GM10847 (cell line): Measurements from ENCODE around the gene TNFRSF1A.

ENCODE experiments used
- POLR2A ChIP-seq: IDR thresholded peaks from 2 replicates; pipeline ENCODE4 v1.6.1; 2011; ENCODE audit not compliant: insufficient read length; ENCODE audit errors: extremely low read depth

TNFRSF1A gene

DNA sequence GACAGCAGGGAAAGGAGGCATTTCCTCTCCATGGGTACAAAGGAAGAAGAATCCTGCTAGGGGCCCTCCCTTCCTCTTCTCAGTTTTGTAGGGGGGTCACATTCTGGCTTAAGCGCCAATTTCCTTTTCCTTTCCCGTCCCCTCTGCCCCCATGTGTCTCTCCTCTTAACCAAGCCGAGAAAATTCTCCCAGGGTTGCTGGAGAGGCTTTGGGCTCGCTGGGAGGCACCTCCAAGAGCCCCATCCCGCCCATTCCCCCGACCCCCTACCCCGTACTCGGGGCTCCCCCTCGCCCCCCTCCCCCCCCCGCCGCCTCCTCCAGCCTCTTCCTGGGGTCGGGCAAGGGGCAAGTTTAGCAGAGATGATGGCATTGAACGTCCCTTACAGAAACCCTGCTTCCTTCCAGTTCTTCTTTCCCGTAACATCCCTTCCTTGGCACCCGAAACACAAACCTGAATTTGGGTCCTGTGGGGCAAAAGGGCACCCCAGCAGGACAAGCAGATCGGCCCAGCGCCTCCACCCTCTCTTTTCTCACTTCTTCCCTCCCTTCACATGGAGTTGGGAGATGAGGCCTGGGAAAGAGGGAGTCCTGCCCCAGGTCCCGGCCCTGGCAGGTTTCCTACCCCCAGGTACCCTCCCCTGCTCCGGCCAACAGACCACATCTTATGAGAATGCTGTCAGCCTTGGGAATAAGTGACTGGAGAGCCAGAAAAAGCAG, 17.7 kb downstream of the TNFRSF1A start:
- no peak for TF ChIP-seq POLR2A

DNA sequence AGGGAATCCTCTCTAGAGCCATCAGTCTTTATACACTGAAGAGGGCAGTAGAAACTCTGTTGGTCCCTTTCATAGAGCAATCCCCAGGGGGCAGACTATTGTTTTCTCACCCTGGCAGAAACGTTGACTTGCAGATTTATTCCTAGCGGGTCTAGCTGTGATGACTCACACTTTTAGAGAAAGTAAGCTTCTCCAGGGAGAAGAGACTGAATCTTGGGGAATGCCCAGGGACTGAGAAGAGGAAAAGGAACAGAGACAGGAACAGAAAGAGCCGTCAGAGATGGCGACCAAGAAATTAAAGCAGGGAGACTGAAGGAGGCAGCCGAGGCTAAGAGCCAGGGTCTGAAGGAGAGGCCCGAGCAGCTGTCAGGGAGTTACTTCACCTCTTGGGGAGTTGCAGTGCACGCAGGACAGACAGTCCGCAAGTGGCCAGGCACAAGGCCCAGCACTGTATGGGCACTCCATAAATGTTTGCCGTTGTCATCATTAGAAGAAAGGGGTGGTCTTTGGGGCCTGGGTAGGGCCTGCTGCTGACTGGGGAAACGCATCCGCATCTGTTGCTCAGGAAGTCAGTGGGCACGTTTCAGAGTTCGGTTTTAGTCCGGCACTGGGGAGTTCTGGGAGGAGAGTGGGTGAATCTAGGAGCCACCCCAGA, 18.4 kb downstream of the TNFRSF1A start:
- TF ChIP-seq POLR2A: no peak

DNA sequence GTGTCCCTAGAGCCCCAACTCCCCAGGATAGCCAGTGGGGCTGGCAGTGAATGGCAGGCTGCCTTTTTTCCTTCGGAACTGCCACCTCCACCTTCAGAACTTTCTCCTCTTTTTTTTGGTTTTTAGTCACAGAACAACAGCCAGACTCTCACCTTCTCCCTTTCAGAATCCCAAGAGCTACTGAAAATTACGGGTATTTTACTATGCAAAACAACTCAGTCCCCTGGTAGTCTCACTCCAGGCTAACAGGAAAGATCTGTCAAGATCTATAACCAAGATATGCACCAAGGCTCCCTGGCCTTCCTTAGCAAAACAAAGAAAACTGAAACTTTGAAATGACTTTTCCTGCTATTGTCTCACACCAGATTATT, 18.9 kb downstream of the TNFRSF1A start:
- no peak for TF ChIP-seq POLR2A

DNA sequence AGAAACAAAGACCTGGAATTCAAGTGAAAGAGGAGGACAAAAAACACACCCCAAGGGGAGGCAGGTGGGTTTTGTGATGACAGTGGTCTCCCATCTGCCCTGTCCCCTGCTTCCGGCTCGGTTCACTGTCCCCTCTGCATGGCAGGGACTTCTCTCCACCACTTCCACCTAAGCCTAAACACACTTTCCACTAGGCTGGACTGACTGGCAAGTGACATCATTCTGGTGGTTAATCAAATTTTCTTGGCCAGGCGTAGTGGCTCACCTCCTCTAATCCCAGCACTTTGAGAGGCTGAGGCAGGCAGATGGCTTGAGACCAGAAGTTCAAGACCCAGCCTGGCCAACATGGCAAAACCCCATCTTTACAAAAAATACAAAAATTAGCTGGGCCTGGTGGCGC, 19.5 kb downstream of the TNFRSF1A start:
- no peak for TF ChIP-seq POLR2A

DNA sequence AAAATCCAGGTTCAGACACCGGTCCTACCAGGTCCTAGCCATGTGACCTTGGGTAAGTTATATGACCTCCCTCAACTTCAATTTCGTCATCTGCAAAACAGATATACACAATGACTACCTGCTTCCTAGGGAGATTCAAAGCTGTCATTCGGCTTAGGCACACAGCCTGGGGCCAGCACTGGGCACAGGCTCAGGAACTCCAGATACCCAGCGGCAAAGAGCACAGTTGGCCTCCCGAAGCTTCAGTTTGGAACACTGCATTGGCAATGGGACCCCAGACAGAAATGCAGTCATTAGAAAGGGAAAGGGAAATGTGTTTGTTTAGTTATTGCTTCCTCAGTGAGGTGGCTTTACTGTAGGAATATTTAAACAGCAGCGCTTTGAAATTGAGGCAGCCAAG, 20.0 kb downstream of the TNFRSF1A start:
- TF ChIP-seq POLR2A: no peak

DNA sequence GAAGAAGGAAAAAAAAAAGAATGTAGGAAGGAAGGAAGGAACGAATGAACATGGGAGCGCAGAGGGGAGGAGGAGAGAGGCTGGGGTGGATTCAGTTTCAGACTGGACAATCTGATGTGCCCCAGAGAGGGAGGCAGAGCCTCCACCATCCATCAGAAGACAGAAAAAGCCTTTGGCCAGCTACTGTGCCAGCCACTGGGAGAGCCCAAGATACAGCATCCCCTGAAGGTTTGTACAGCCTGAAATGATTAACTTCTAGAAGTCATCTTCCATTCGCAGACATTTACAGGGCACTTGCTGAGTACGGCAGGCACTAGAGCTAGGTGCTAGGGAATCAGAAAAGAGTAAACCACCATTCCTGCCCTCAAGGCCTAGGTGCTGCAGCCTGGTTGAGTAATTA, 22.4 kb downstream of the TNFRSF1A start:
- no peak for TF ChIP-seq POLR2A

DNA sequence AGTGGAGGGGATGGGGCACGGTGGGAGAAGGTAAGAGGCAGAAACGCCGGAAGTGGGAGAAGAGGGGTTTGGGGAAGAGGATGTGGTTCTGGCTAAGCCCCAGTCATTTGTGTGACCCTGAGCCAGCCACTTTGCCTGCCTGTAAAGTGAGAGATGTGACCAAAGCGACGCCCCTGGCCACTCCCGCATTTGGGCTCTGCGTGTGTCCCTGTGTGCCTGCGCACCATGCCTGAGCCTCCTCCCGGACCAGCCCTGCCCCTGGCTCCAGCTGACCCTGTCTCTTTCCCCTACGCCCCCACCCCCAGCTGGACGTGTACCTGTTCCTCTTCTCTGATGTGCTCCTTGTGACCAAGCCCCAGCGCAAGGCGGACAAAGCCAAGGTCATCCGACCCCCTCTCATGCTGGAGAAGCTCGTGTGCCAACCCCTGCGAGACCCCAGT, 23.4 kb downstream of the TNFRSF1A start:
- TF ChIP-seq POLR2A: no peak

DNA sequence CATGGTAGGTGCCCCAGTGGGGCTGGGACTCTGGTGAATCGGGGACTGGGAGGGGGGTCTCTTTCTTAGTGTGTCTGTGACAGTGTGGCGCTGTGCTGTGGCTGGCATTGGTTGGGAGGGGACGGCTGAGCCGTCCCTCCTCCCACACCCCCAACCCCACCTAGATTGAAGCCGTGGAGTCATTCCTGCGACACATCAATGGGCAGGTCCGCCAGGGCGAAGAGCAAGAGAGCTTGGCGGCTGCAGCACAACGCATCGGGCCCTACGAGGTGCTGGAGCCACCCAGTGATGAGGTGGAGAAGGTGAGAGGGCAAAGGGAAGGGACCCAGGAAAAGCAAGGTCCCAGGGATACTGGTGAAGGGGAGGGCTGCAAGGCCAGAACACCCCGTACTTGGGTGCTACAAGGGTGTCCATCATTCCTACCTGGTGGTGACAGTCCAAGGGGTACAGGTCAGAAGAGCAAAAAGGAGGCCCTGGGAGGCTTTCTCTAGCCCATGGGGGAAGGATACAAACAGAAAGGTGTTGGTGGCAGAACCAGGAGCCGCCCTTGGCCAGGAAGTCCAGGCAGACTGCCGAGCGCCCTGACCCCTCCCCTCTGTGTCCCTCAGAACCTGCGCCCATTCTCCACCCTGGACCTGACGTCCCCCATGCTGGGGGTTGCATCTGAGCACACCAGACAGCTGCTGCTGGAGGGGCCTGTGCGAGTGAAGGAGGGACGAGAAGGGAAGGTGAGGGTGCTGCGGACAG, 24.0 kb downstream of the TNFRSF1A start:
- no peak for TF ChIP-seq POLR2A

DNA sequence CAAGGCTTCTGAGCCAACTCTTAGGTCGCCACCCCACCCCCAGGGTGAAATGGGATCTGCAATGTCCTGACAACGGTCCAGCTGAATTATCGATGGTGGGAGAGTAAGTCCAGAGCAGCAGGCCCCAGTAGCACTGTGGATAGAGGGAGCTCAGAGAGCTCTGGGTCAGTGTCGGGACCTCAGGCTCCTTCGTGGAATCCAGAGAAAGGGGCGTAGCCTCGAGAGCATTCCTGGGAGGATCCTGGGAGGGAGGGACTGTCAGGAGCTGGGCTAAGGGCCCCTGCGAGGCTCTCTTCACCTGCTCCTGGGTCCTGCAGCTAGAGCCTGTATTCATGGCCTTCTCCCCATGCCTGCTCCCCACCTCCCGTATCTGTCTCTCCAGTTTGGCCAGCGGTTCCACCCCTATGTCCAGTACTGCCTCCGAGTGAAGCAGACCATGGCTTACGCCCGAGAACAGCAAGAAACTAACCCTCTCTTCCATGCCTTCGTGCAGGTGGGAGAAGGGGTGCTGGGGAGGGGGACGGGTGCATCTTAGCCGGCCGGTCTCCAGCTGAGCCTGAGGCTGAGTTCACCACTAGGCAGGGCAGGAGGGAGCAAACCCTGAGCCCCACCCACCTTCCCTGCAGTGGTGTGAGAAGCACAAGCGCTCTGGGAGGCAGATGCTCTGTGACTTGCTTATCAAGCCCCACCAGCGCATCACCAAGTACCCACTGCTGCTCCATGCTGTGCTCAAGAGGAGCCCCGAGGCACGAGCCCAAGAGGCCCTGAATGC, 24.8 kb downstream of the TNFRSF1A start:
- no peak for TF ChIP-seq POLR2A

DNA sequence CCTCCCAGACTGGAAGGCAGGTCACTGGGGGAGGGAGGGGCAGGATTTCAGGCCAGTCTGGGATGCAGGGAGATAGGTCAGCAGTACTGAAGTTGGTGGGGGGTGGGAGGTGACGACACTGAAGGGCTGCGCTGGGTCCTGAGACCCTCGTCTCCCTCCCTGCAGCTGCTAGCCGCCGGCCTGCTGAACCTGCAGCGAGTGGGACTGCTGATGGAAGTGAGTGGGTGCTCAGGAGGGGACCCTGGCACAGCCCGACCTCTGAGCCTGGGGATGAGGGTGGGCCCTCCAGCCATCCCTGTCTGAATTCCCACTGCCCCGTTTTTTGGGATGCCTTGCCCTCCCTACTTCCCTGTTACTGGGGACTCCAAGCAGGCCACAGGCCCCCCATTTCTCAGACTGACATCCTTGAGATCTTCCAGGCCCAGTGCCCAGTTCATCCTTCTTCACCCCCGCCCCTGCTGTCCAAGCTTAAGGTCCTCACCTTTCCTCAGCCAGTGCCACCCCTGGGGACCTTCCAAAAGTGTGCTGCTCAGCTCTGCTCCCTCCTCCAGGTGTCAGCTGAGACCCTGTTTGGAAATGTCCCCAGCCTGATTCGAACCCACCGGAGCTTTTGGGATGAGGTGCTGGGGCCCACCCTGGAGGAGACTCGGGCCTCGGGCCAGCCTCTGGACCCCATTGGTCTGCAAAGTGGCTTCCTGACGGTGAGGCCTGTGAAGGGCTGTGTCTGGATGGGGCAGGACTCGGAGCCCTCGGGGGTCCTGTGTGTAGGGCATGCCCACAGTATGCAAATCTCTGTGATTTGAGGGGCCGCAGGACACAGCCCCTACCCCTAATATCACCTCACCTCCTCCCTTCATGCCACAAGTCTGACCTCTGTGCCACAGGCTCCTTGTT, 25.9 kb downstream of the TNFRSF1A start:
- no peak for TF ChIP-seq POLR2A

DNA sequence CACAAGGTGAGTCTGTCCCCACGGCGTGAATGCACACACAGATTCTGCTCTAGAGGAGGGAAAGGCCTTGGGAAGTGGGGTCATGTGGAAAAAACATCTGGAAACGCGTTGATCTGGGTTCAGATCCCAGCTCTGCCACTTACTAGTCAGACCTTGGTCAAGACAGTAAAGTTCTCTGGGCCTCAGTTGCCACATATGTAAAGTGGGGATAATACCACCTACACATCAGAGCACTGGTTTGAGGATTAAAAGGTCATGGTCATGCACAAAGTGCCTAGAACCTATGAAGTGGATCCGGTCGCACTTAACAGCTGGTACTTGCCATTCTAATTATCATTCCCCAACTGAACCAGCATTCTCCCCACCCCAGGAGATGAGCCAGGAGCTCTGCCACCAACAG, 26.7 kb downstream of the TNFRSF1A start:
- no peak for TF ChIP-seq POLR2A

DNA sequence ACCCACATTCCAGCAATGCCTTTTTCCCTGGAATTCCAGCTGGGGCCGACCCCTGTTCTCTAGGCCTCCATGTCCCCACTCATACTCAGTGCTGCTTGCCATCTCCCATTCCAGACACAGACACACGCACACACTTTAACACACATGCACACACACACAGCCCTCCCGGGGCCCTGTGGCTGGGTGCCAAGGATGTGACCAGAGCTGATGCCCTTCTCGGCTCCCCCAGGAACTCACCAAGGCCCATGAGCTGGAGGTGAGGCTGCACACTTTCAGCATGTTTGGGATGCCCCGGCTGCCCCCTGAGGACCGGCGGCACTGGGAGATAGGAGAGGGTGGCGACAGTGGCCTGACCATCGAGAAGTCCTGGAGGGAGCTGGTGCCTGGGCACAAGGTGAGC, 27.1 kb downstream of the TNFRSF1A start:
- no peak for TF ChIP-seq POLR2A

DNA sequence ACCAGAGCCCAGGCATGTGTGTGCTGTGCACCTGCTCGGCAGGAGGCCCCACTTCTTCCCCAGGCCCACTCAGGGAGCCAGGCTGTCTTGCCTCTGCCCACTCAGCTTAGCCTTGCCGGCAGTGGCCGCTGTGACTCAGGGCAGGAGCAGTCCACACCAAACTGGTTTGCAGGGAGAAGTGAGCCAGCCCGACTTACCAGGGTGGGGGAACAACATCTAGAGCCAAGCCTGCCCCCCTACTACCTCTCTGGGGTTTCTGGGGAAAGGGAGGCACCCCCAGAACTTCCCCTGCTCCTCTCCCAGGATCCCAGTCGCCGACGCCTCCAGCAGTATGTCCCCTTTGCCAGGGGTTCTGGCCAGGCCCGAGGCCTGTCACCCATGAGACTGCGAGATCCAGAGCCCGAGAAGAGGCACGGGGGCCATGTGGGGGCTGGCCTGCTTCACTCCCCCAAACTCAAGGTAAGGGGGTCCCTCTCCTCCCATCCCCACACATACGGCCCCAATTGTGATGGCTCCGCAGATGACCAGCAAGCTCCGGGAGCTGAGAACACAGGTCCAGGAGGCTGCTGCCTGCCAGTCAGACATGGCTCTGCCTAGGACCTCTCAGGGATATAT, 28.4 kb downstream of the TNFRSF1A start:
- no peak for TF ChIP-seq POLR2A
